Measurements from ENCODE around the gene BLACAT1. TPM values are rescaled to one million over a fixed set of nuclear protein-coding genes. Genes with fewer than 3 reads are reported as not detected.

BLACAT1 gene
- total and polyA plus RNA-seq, 2 of the 4 experiments (the other 2 are of a cell fraction) = under 0.01 to 0.05 TPM

DNA sequence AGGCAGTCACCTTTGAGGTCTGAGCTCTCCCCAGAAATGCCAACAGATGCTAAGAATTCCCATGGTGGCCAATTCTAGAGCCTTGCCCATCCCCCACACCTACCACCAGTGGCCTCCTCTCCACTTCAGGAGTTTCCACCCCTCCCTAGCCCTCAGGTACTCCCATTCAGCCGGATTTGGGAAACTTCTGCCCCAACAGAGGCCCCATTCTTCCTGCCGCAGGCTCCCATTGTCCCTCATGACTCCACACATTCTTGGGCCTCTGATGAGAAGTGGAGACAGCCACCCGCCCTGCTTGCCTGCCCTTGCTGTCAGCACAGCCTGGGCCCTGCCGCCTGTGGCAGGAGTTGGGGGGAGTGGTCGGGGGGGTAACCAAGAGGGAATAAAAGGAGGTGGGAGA, 4.6 kb downstream of the BLACAT1 start:
- Histone ChIP-seq H3K9me3 (ENCODE audit: control insufficient read depth, insufficient read depth, low read length) (0 out of 2 replicates have a peak, but pooled peaks cover 2% of the 10 kb centered on the region), H3K79me1 (ENCODE audit: low read depth in 1 of 2, low read length in 2 of 2) (no peaks in the 10 kb centered on the region), H3K4ac (ENCODE audit: low read depth, low read length) (no peak overlapping the region), H4K20me1 (ENCODE audit: insufficient read depth, low read length) (no peaks in the 10 kb centered on the region), H3K9me1 (ENCODE audit: insufficient read depth, low read length) (no peaks in the 10 kb centered on the region; the same call in 1 of the 2 replicates), H2AK5ac (ENCODE audit: low read depth, low read length) (no peak overlapping the region), H3K4me2 (ENCODE audit: low read depth, low read length) (no peak overlapping the region), H3K14ac (replicated peaks; ENCODE audit: low read depth, low read length) (no peak overlapping the region), H3K9ac (ENCODE audit: low read depth, low read length) (no peak overlapping the region), H2BK15ac (ENCODE audit: low read depth, low read length) (no peak overlapping the region), H4K5ac (ENCODE audit: low read depth, low read length) (no peak overlapping the region), H3K36me3 (ENCODE audit: control insufficient read depth, insufficient read depth, low read length) (no peaks in the 10 kb centered on the region), H3K4me3 (ENCODE audit: insufficient read depth, low read depth, low read length) (no peak overlapping the region), H2BK5ac (ENCODE audit: low read depth, low read length, poor library complexity, severe bottlenecking) (no peak overlapping the region), H3K4me1 (ENCODE audit: control insufficient read depth, insufficient read depth, low read length) (no peaks in the 10 kb centered on the region; the same call in 1 of the 2 replicates), H3K27ac (ENCODE audit: insufficient read depth, low read length) (no peak overlapping the region), H3K56ac (ENCODE audit: extremely low read depth, insufficient read depth, low read length) (no peak overlapping the region), H2AFZ (replicated peaks; ENCODE audit: low read length, poor library complexity) (no peak overlapping the region), H2AK9ac (replicated peaks; ENCODE audit: low read depth, low read length, poor library complexity) (no peak overlapping the region), H3K18ac (ENCODE audit: low read depth, low read length) (no peak overlapping the region), H3K23ac (ENCODE audit: low read depth, low read length) (no peak overlapping the region), H2BK120ac (ENCODE audit: low read depth, low read length) (no peak overlapping the region), H3K27me3 (ENCODE audit: control insufficient read depth, insufficient read depth, low read length) (peaks cover 64% of the 10 kb centered on the region), H2BK20ac (ENCODE audit: low read depth, low read length) (no peak overlapping the region), H4K91ac (ENCODE audit: insufficient read depth, low read depth, low read length) (no peak overlapping the region), H4K8ac (ENCODE audit: low read depth in 2 of 2, low read length in 2 of 2) (no peak overlapping the region)
- ChIA-PET POLR2A (ENCODE audit: unreplicated experiment) (interaction anchor here (0.5 kb wide), 1 partner anchor 61 kb away, joined by 3 read pairs; no protein-coding TSS in a partner anchor), CTCF (interaction anchor here (0.7 kb wide), 1 partner anchor 886 kb away, joined by 3 read pairs; no protein-coding TSS in a partner anchor)
- dilution Hi-C loops (cut with HindIII; ENCODE audit: low sequenced_read_pairs, unreplicated experiment) (no loop called here), in situ Hi-C loops (cut with MboI; ENCODE audit: low sequenced_read_pairs) (no loop called here), intact Hi-C loops (cut with micrococcal nuclease) (no loop called here)
- ATAC-seq (ENCODE audit: low read depth) (no peak), DNase-seq (no peak)
- BruUV-seq (replicated peaks) = no TSS peak
- 36% methylated on average over 3 of the region's 5 CpGs; no CpG with 5 or more reads in 1 of the 2 experiments for WGBS, 2 experiments (ENCODE audit: extremely low coverage in 2 of 2, insufficient read length in 1 of 2)
- TF ChIP-seq SMC3 (IDR thresholded peaks at IDR 0.05; ENCODE audit: low read depth, low read length) (no peak), MAZ (IDR thresholded peaks at IDR 0.05; ENCODE audit: borderline replicate concordance, low read depth, low read length) (no peak), CEBPB (IDR thresholded peaks at IDR 0.05; ENCODE audit: low read depth, low read length) (no peak), NFE2L2 (IDR thresholded peaks at IDR 0.05; ENCODE audit: low read depth, low read length) (no peak), RAD21 (IDR thresholded peaks at IDR 0.05; ENCODE audit: low read length) (no peak), RCOR1 (IDR thresholded peaks at IDR 0.05; ENCODE audit: insufficient replicate concordance, low read length) (no peak), RFX5 (IDR thresholded peaks at IDR 0.05; ENCODE audit: low read depth, low read length) (no peak), FOS (IDR thresholded peaks at IDR 0.05; ENCODE audit: low read depth, low read length) (no peak), BHLHE40 (IDR thresholded peaks at IDR 0.05; ENCODE audit: low read depth, low read length) (no peak), POLR2A (IDR thresholded peaks at IDR 0.05; ENCODE audit: low read depth, low read length) (no peak), MAFK (IDR thresholded peaks at IDR 0.05; ENCODE audit: low read depth, low read length) (no peak), CHD1 (IDR thresholded peaks at IDR 0.05; ENCODE audit: low read depth, low read length) (no peak), MXI1 (IDR thresholded peaks at IDR 0.05; ENCODE audit: borderline replicate concordance, low read depth, low read length) (no peak)
- TF ChIP-seq, protein P1, sequence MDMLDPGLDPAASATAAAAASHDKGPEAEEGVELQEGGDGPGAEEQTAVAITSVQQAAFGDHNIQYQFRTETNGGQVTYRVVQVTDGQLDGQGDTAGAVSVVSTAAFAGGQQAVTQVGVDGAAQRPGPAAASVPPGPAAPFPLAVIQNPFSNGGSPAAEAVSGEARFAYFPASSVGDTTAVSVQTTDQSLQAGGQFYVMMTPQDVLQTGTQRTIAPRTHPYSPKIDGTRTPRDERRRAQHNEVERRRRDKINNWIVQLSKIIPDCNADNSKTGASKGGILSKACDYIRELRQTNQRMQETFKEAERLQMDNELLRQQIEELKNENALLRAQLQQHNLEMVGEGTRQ (IDR thresholded peaks at IDR 0.05; ENCODE audit: low read depth, low read length) = no peak
- TF ChIP-seq, protein P2, sequence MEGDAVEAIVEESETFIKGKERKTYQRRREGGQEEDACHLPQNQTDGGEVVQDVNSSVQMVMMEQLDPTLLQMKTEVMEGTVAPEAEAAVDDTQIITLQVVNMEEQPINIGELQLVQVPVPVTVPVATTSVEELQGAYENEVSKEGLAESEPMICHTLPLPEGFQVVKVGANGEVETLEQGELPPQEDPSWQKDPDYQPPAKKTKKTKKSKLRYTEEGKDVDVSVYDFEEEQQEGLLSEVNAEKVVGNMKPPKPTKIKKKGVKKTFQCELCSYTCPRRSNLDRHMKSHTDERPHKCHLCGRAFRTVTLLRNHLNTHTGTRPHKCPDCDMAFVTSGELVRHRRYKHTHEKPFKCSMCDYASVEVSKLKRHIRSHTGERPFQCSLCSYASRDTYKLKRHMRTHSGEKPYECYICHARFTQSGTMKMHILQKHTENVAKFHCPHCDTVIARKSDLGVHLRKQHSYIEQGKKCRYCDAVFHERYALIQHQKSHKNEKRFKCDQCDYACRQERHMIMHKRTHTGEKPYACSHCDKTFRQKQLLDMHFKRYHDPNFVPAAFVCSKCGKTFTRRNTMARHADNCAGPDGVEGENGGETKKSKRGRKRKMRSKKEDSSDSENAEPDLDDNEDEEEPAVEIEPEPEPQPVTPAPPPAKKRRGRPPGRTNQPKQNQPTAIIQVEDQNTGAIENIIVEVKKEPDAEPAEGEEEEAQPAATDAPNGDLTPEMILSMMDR (conservative IDR thresholded peaks at IDR 0.05; ENCODE audit: low read depth, low read length) = no peak
- TF ChIP-seq, protein P3, sequence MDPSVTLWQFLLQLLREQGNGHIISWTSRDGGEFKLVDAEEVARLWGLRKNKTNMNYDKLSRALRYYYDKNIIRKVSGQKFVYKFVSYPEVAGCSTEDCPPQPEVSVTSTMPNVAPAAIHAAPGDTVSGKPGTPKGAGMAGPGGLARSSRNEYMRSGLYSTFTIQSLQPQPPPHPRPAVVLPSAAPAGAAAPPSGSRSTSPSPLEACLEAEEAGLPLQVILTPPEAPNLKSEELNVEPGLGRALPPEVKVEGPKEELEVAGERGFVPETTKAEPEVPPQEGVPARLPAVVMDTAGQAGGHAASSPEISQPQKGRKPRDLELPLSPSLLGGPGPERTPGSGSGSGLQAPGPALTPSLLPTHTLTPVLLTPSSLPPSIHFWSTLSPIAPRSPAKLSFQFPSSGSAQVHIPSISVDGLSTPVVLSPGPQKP (IDR thresholded peaks at IDR 0.05; ENCODE audit: borderline replicate concordance, low read depth, low read length) = no peak

All from IMR-90 (cell line).